Mesendoderm (in vitro differentiated cells): ENCODE data around the gene FILIP1L. TPM values are rescaled to one million over a fixed set of nuclear protein-coding genes. Genes with fewer than 3 reads are reported as not detected.

ENCODE experiments used
- small RNA-seq: library from polyadenylated mRNA; stranded (forward); fragments of <200 nt; extraction: miRNeasy Mini kit (QIAGEN cat#:217004); gene quantifications from one replicate; pipeline ENCODE3, GENCODE V24; 2013; ENCODE audit not compliant: insufficient read depth

FILIP1L gene

Small RNA genes within 50 kb of the gene (small RNA-seq; reads per million reads assigned to genes)
- not detected for gene MIR3921
